H9 (cell line): ENCODE measurements around the gene DFFB. TPM values are rescaled to one million over a fixed set of nuclear protein-coding genes. Genes with fewer than 3 reads are reported as not detected.
A peak's percentile ranks its signal among the peaks of the same experiment; 100 is the strongest.

Experiments
- DNase-seq: peaks from one replicate; pipeline ENCODE4 v3.0.0-alpha.2; 2017
- H2AFZ ChIP-seq: one replicate; pipeline ENCODE4 v1.6.1; 2013; ENCODE audit warnings: mild to moderate bottlenecking, low read length, control low read depth, moderate library complexity
- H2AK5ac ChIP-seq: 2 replicates; pipeline ENCODE4 v1.6.1; 2013; ENCODE audit warnings: low read length, control low read depth, mixed read lengths; ENCODE audit not compliant: insufficient read length
- H2BK120ac ChIP-seq: one replicate; pipeline ENCODE4 v1.6.1; 2013; ENCODE audit warnings: low read depth, mild to moderate bottlenecking, low read length, control low read depth, inconsistent platforms; ENCODE audit not compliant: poor library complexity, severe bottlenecking
- H2BK12ac ChIP-seq: 2 replicates; pipeline ENCODE4 v1.6.1; 2013; ENCODE audit warnings: low read length, control low read depth, mixed read lengths, low read depth; ENCODE audit not compliant: insufficient read length
- H2BK15ac ChIP-seq: 2 replicates; pipeline ENCODE4 v1.6.1; 2013; ENCODE audit warnings: low read depth, low read length, control low read depth
- H2BK20ac ChIP-seq: one replicate; pipeline ENCODE4 v1.6.1; 2013; ENCODE audit warnings: low read depth, mild to moderate bottlenecking, low read length, control low read depth, inconsistent platforms; ENCODE audit not compliant: poor library complexity, severe bottlenecking
- H2BK5ac ChIP-seq: 2 replicates; pipeline ENCODE4 v1.6.1; 2013; ENCODE audit warnings: low read length, control low read depth, mixed read lengths; ENCODE audit not compliant: insufficient read length
- H3K14ac ChIP-seq: 2 replicates; pipeline ENCODE4 v1.6.1; 2013; ENCODE audit warnings: low read length, control low read depth; ENCODE audit not compliant: insufficient read depth
- H3K18ac ChIP-seq: 2 replicates; pipeline ENCODE4 v1.6.1; 2013; ENCODE audit warnings: low read depth, mild to moderate bottlenecking, mixed read lengths, low read length, control low read depth; ENCODE audit not compliant: insufficient read length
- H3K23ac ChIP-seq: 2 replicates; pipeline ENCODE4 v1.6.1; 2013; ENCODE audit warnings: low read length, control low read depth, mixed read lengths, low read depth; ENCODE audit not compliant: insufficient read length
- H3K23me2 ChIP-seq: 2 replicates; pipeline ENCODE4 v1.6.1; 2013; ENCODE audit warnings: low read depth, mild to moderate bottlenecking, mixed read lengths, low read length, control low read depth; ENCODE audit not compliant: insufficient read length, poor library complexity, severe bottlenecking
- H3K27ac ChIP-seq: 2 replicates; pipeline ENCODE4 v1.5.1; 2013; ENCODE audit warnings: low read length, control low read depth, mixed read lengths, low read depth; ENCODE audit not compliant: insufficient read length
- H3K27me3 ChIP-seq: 2 replicates; pipeline ENCODE4 v1.6.1; 2013; ENCODE audit warnings: low read length, control low read depth, inconsistent platforms; ENCODE audit not compliant: insufficient read depth
- H3K4ac ChIP-seq: 2 replicates; pipeline ENCODE4 v1.6.1; 2013; ENCODE audit warnings: low read depth, mild to moderate bottlenecking, control low read depth, inconsistent platforms, low read length, moderate library complexity
- H3K4me1 ChIP-seq: 2 replicates; pipeline ENCODE4 v1.6.1; 2013; ENCODE audit warnings: low read length, control low read depth, inconsistent platforms; ENCODE audit not compliant: insufficient read depth
- H3K4me2 ChIP-seq: 2 replicates; pipeline ENCODE4 v1.6.1; 2013; ENCODE audit warnings: low read length, control low read depth, mixed read lengths; ENCODE audit not compliant: insufficient read length, insufficient read depth
- H3K56ac ChIP-seq: 2 replicates; pipeline ENCODE4 v1.6.1; 2013; ENCODE audit warnings: low read depth, mild to moderate bottlenecking, mixed read lengths, low read length, control low read depth; ENCODE audit not compliant: insufficient read length
- H3K79me1 ChIP-seq: 2 replicates; pipeline ENCODE4 v1.6.1; 2013; ENCODE audit warnings: low read depth, mild to moderate bottlenecking, moderate library complexity, low read length, control low read depth, inconsistent platforms; ENCODE audit not compliant: insufficient read depth, poor library complexity, severe bottlenecking
- H3K79me2 ChIP-seq: 2 replicates; pipeline ENCODE4 v1.6.1; 2013; ENCODE audit warnings: low read length, control low read depth, inconsistent platforms; ENCODE audit not compliant: insufficient read depth
- H3K9ac ChIP-seq: 2 replicates; pipeline ENCODE4 v1.6.1; 2013; ENCODE audit warnings: low read length, control low read depth, mixed read lengths; ENCODE audit not compliant: insufficient read length; ENCODE audit errors: extremely low read depth
- H3K9me3 ChIP-seq: one replicate; pipeline ENCODE4 v1.6.1; 2013; ENCODE audit warnings: low read depth, low read length, inconsistent platforms; ENCODE audit not compliant: control insufficient read depth
- H3T11ph ChIP-seq: one replicate; pipeline ENCODE4 v1.6.1; 2013; ENCODE audit warnings: mild to moderate bottlenecking, low read length, control low read depth, inconsistent platforms
- H4K20me1 ChIP-seq: one replicate; pipeline ENCODE4 v1.6.1; 2013; ENCODE audit not compliant: control insufficient read depth, insufficient read length, insufficient read depth
- H4K5ac ChIP-seq: 2 replicates; pipeline ENCODE4 v1.6.1; 2013; ENCODE audit warnings: low read depth, mild to moderate bottlenecking, mixed read lengths, low read length, control low read depth; ENCODE audit not compliant: insufficient read length
- H4K8ac ChIP-seq: replicated peaks from 2 replicates; pipeline ENCODE4 v1.6.1; 2013; ENCODE audit warnings: low read length, control low read depth, mixed read lengths, low read depth; ENCODE audit not compliant: insufficient read length
- H4K91ac ChIP-seq: 2 replicates; pipeline ENCODE4 v1.6.1; 2013; ENCODE audit warnings: low read depth, mild to moderate bottlenecking, moderate library complexity, mixed read lengths, low read length, control low read depth; ENCODE audit not compliant: insufficient read length
- H3K27ac Mint-ChIP-seq, 3 experiments: 2 replicates in 2 of 3; 3 replicates in 1 of 3; pipeline ENCODE4 v1.8.0; 2020 to 2021; ENCODE audit warnings: mixed read lengths in 3 of 3, mild to moderate bottlenecking in 1 of 3, moderate library complexity in 1 of 3
- H3K27me3 Mint-ChIP-seq: 2 replicates; pipeline ENCODE4 v1.8.0; 2021; ENCODE audit warnings: low read depth, mild to moderate bottlenecking, moderate library complexity, mixed read lengths
- H3K36me3 Mint-ChIP-seq, 3 experiments: 2 replicates in 2 of 3; 3 replicates in 1 of 3; pipeline ENCODE4 v1.8.0; 2020 to 2021; ENCODE audit warnings: low read depth in 3 of 3, mixed read lengths in 3 of 3; ENCODE audit not compliant: insufficient read depth in 1 of 3
- H3K4me1 Mint-ChIP-seq, 2 experiments: 2 replicates each; pipeline ENCODE4 v1.8.0; 2020; ENCODE audit warnings: mixed read lengths in 2 of 2
- H3K4me3 Mint-ChIP-seq, 2 experiments: 2 replicates in 1 of 2; 3 replicates in 1 of 2; pipeline ENCODE4 v1.8.0; 2020 to 2021; ENCODE audit warnings: mild to moderate bottlenecking in 2 of 2, mixed read lengths in 2 of 2, moderate library complexity in 1 of 2
- H3K9me3 Mint-ChIP-seq, 2 experiments: 2 replicates in 1 of 2; 3 replicates in 1 of 2; pipeline ENCODE4 v1.8.0; 2020; ENCODE audit warnings: mild to moderate bottlenecking in 2 of 2, mixed read lengths in 2 of 2, moderate library complexity in 1 of 2
- CTCF ChIP-seq: fragments of 200-600 bp; sonication (generic); conservative IDR thresholded peaks from 3 replicates; pipeline ENCODE4 v1.8.0; 2021; ENCODE audit warnings: antibody characterized with exemption, mild to moderate bottlenecking
- WGBS: extraction: QIAGEN DNeasy Blood & Tissue Kit; methylation state at CpG from one replicate; pipeline ENCODE4 v1.1.7; 2013; ENCODE audit warnings: missing lambda C conversion rate, low lambda C conversion rate, mixed read lengths; ENCODE audit not compliant: insufficient read length; ENCODE audit errors: extremely low coverage; 5-methylcytosine and 5-hydroxymethylcytosine counted together
- total RNA-seq: library from RNA; stranded (reverse); gene quantifications from 2 replicates; pipeline ENCODE4 v1.2.1, GENCODE V29; 2021

DFFB gene
- total RNA-seq, 1 experiment from 2014 or later: 9.7 TPM

GRCh38 chr1:3925762-3926161 lies 68.5 kb downstream of the DFFB start:
- H3K9me3 ChIP-seq: no peaks in the 10 kb centered on the region
- H3K4me1 ChIP-seq: no peaks in the 10 kb centered on the region
- no peaks in the 10 kb centered on the region for H3K79me2 ChIP-seq
- WGBS: no CpG with 5 or more reads among the region's 8 CpGs
- no peak overlapping the region for H2BK20ac ChIP-seq
- H3K27ac Mint-ChIP-seq: peak overlapping the region in 1 of 3 experiments; percentile 85; a peak in 1 of 7 replicates
- no peak overlapping the region for H3K27ac ChIP-seq
- H2AK5ac ChIP-seq: no peak overlapping the region
- no peak overlapping the region for H4K5ac ChIP-seq
- H2BK5ac ChIP-seq: no peak overlapping the region
- no peak overlapping the region for H4K91ac ChIP-seq
- no peak overlapping the region for H2BK120ac ChIP-seq
- H3K36me3 Mint-ChIP-seq: peaks cover 1 to 9% (median 7%) of the 10 kb centered on the region in 3 experiments; a peak in 3 of 7 replicates
- H3K18ac ChIP-seq: no peak overlapping the region
- H2BK15ac ChIP-seq: no peak overlapping the region
- H3T11ph ChIP-seq: no peak overlapping the region
- peaks cover 0 to 7% of the 10 kb centered on the region in 2 experiments; a peak in 2 of 4 replicates for H3K4me1 Mint-ChIP-seq
- H4K20me1 ChIP-seq: no peaks in the 10 kb centered on the region
- no peak overlapping the region for H3K56ac ChIP-seq
- DNase-seq: no peak
- H3K23ac ChIP-seq: no peak overlapping the region
- H2AFZ ChIP-seq: no peak overlapping the region
- no peaks in the 10 kb centered on the region for H3K79me1 ChIP-seq
- H3K4ac ChIP-seq: no peak overlapping the region
- no peaks in the 10 kb centered on the region for H3K23me2 ChIP-seq
- H4K8ac ChIP-seq: no peak overlapping the region
- peaks cover 13% of the 10 kb centered on the region in 2 experiments for H3K9me3 Mint-ChIP-seq
- H3K4me2 ChIP-seq: no peak overlapping the region
- peaks cover 1% of the 10 kb centered on the region; the same call in 1 of the 2 replicates for H3K27me3 ChIP-seq
- no peak overlapping the region for H3K9ac ChIP-seq
- H3K14ac ChIP-seq: no peak overlapping the region
- no peak overlapping the region for H2BK12ac ChIP-seq
- no peak for TF ChIP-seq CTCF
- H3K4me3 Mint-ChIP-seq: no peak overlapping the region
- H3K27me3 Mint-ChIP-seq: no peaks in the 10 kb centered on the region
